ENCODE results near the gene ZC3H18. TPM values are rescaled to one million over a fixed set of nuclear protein-coding genes. Genes with fewer than 3 reads are reported as not detected.

ZC3H18 gene
- total RNA-seq, 1 experiment from 2014 or later, result 57.8 TPM

DNA sequence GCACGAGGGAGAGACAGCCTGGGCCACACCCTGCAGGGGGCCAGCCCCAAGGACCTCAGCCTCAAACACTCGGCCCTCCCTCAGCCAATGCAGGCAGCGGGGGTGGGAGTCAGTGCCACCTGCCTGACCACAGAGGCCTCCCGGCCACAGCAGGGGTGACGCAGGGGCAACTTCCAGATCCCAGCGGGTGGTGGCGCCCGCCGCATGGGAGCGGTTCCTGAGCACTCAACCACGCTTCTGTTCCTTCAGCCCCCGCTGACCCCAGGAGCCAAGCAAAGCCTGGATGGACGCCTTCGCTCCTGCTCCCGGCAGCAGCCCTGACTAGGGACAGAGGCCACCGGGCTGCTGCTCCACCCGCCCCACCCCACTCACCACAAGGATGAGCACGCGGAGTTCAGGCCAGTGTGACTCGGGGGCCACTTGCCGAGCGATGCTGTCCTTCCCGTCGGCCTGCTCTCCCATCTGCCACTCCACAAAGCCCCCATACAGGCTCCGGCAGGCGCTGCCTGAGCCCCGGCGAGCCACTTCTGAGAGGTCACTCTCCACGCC, 85.6 kb downstream of the ZC3H18 start:
- no peaks in the 10 kb centered on the region for H3K9me2 ChIP-seq (ENCODE audit: insufficient read depth)
- intact Hi-C loops (cut with micrococcal nuclease), result no loop called here
- no peak overlapping the region for H2AFZ ChIP-seq (ENCODE audit: low read depth, low read length, poor library complexity, severe bottlenecking)
- peaks cover 13% of the 10 kb centered on the region for H3K79me2 ChIP-seq (ENCODE audit: insufficient read depth, low read length)
- ChIA-PET POLR2A (no interaction called here), CTCF (no interaction called here), RAD21 (ENCODE audit: low non-redundant PET in 1 of 2, low total read pairs in 2 of 2, uncharacterized antibody in 2 of 2, unreplicated experiment in 2 of 2) (no interaction called here)
- no peaks in the 10 kb centered on the region for H3K9me3 ChIP-seq (ENCODE audit: control insufficient read depth in 1 of 2, insufficient read depth in 1 of 2, low read depth in 1 of 2, low read length in 2 of 2)
- H3K9ac ChIP-seq (ENCODE audit: low read length), result no peak overlapping the region
- no peaks in the 10 kb centered on the region for H4K20me1 ChIP-seq (ENCODE audit: insufficient read depth)
- no peak for TF ChIP-seq MAX (IDR thresholded peaks at IDR 0.05)
- TF ChIP-seq, protein P1, sequence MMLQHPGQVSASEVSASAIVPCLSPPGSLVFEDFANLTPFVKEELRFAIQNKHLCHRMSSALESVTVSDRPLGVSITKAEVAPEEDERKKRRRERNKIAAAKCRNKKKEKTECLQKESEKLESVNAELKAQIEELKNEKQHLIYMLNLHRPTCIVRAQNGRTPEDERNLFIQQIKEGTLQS (IDR thresholded peaks at IDR 0.05), result no peak
- no peak for TF ChIP-seq POLR2AphosphoS5 (IDR thresholded peaks at IDR 0.05; ENCODE audit: low read depth, low read length)
- no peak for TF ChIP-seq CBX3 (IDR thresholded peaks at IDR 0.05; ENCODE audit: low read depth)
- no peak for TF ChIP-seq ZFX (IDR thresholded peaks at IDR 0.05)
- TF ChIP-seq JUND (IDR thresholded peaks at IDR 0.05), result no peak
- TF ChIP-seq TCF7L2 (IDR thresholded peaks at IDR 0.05; ENCODE audit: borderline replicate concordance, extremely low read depth, insufficient read depth, insufficient read length), result no peak
- TF ChIP-seq EZH2phosphoT487 (IDR thresholded peaks at IDR 0.05; ENCODE audit: borderline replicate concordance), result no peak
- TF ChIP-seq ZNF274 (IDR thresholded peaks at IDR 0.05; ENCODE audit: low read depth, low read length), result no peak
- H3K4me2 ChIP-seq (ENCODE audit: low read length), result no peak overlapping the region
- no peak overlapping the region for H3K4me3 ChIP-seq (replicated peaks in 1 of 2; ENCODE audit: low read depth in 1 of 2, low read length in 2 of 2)
- no peak for DNase-seq (ENCODE audit: low read depth, low spot score)
- no TSS peak for BruUV-seq (replicated peaks)
- peaks cover 13 to 15% of the 10 kb centered on the region in 2 experiments for H3K4me1 ChIP-seq (ENCODE audit: control insufficient read depth in 1 of 2, insufficient read depth in 2 of 2, low read length in 2 of 2)
- no peak overlapping the region for H3K27ac ChIP-seq (ENCODE audit: low read depth, low read length)
- ATAC-seq, result no peak
- no peaks in the 10 kb centered on the region for H3K27me3 ChIP-seq (ENCODE audit: insufficient read depth, low read length)
- H3K36me3 ChIP-seq (ENCODE audit: control insufficient read depth in 1 of 2, insufficient read depth in 2 of 2, low read length in 2 of 2), result peaks cover 4 to 6% of the 10 kb centered on the region in 2 experiments; a peak in 2 of 4 replicates

DNA sequence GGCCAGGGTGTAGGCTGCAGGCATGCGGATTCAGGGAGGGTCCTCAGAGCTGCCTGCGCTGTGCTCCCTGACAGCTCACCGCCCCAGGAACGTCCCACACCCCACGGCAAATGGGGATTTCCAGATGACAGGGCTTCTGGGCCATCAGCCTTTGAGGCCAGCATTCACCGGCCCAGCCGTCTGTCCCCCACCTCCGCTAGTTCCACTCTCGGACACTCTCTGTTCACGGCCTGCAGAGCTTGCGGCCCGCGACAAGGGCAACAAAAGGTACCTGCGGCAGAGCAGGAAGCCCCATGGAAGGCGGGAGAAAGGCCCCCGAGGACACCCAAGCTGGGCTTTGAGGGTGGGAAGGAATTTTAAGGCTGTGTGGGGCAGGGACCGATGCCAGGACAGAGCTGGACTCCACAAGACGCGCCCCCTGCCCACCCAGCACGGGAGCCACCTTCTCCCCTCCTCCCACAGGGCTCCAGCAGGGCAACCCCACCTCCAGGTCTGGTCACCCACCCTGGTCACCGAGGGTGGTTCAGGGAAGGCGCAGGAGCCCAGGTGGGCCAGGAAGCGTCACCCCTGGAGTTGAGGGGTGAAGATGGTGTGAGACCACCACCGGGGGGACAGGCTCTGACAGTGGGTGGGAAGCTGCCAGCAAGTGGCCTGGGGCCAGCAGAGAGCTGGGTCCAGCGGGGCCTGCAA, 86.2 kb downstream of the ZC3H18 start:
- no peak for DNase-seq (ENCODE audit: low read depth, low spot score)
- ChIA-PET POLR2A (no interaction called here), CTCF (no interaction called here), RAD21 (ENCODE audit: low non-redundant PET in 1 of 2, low total read pairs in 2 of 2, uncharacterized antibody in 2 of 2, unreplicated experiment in 2 of 2) (no interaction called here)
- H2AFZ ChIP-seq (ENCODE audit: low read depth, low read length, poor library complexity, severe bottlenecking), result no peak overlapping the region
- no peaks in the 10 kb centered on the region for H3K9me2 ChIP-seq (ENCODE audit: insufficient read depth)
- H4K20me1 ChIP-seq (ENCODE audit: insufficient read depth), result no peaks in the 10 kb centered on the region
- ATAC-seq, result no peak
- intact Hi-C loops (cut with micrococcal nuclease), result no loop called here
- no TSS peak for BruUV-seq (replicated peaks)
- no peak overlapping the region for H3K27ac ChIP-seq (ENCODE audit: low read depth, low read length)
- H3K36me3 ChIP-seq (ENCODE audit: control insufficient read depth in 1 of 2, insufficient read depth in 2 of 2, low read length in 2 of 2), result peaks cover 4 to 6% of the 10 kb centered on the region in 2 experiments; a peak in 2 of 4 replicates
- no peak overlapping the region for H3K4me2 ChIP-seq (ENCODE audit: low read length)
- H3K4me1 ChIP-seq (ENCODE audit: control insufficient read depth in 1 of 2, insufficient read depth in 2 of 2, low read length in 2 of 2), result peaks cover 10% of the 10 kb centered on the region in 2 experiments
- no peaks in the 10 kb centered on the region for H3K27me3 ChIP-seq (ENCODE audit: insufficient read depth, low read length)
- no peaks in the 10 kb centered on the region for H3K9me3 ChIP-seq (ENCODE audit: control insufficient read depth in 1 of 2, insufficient read depth in 1 of 2, low read depth in 1 of 2, low read length in 2 of 2)
- H3K4me3 ChIP-seq (replicated peaks in 1 of 2; ENCODE audit: low read depth in 1 of 2, low read length in 2 of 2), result no peak overlapping the region
- H3K9ac ChIP-seq (ENCODE audit: low read length), result no peak overlapping the region
- H3K79me2 ChIP-seq (ENCODE audit: insufficient read depth, low read length), result peaks cover 18% of the 10 kb centered on the region
- TF ChIP-seq SIN3A (IDR thresholded peaks at IDR 0.05; ENCODE audit: low read depth), result no peak
- TF ChIP-seq ZFX (IDR thresholded peaks at IDR 0.05), result no peak
- no peak for TF ChIP-seq RAD21 (IDR thresholded peaks at IDR 0.05; ENCODE audit: low read depth)
- no peak for TF ChIP-seq TCF7L2 (IDR thresholded peaks at IDR 0.05; ENCODE audit: borderline replicate concordance, extremely low read depth, insufficient read depth, insufficient read length)
- no peak for TF ChIP-seq SRF (IDR thresholded peaks at IDR 0.05; ENCODE audit: low read depth)
- TF ChIP-seq, protein P1 (IDR thresholded peaks at IDR 0.05), result no peak
- no peak for TF ChIP-seq POLR2A (IDR thresholded peaks at IDR 0.05; ENCODE audit: borderline replicate concordance, extremely low read depth, insufficient read depth, insufficient read length)
- TF ChIP-seq SP1 (IDR thresholded peaks at IDR 0.05; ENCODE audit: low read depth), result no peak
- TF ChIP-seq ZBTB33 (IDR thresholded peaks at IDR 0.05; ENCODE audit: extremely low read depth, insufficient replicate concordance, low read length), result no peak
- TF ChIP-seq CEBPB (IDR thresholded peaks at IDR 0.05; ENCODE audit: low read depth), result no peak
- no peak for TF ChIP-seq FOSL1 (IDR thresholded peaks at IDR 0.05; ENCODE audit: low read depth)
- no peak for TF ChIP-seq ELF1 (IDR thresholded peaks at IDR 0.05; ENCODE audit: borderline replicate concordance, low read depth)
- no peak for TF ChIP-seq POLR2AphosphoS5 (IDR thresholded peaks at IDR 0.05; ENCODE audit: low read depth, low read length)
- TF ChIP-seq CBX3 (IDR thresholded peaks at IDR 0.05; ENCODE audit: low read depth), result no peak
- no peak for TF ChIP-seq ZNF274 (IDR thresholded peaks at IDR 0.05; ENCODE audit: low read depth, low read length)
- TF ChIP-seq MAX (IDR thresholded peaks at IDR 0.05), result no peak
